Measurements from ENCODE around the gene EMC7. TPM values are rescaled to one million over a fixed set of nuclear protein-coding genes. Genes with fewer than 3 reads are reported as not detected.

Gene EMC7
- total RNA-seq, 1 experiment from 2014 or later, result 55.6 TPM

DNA sequence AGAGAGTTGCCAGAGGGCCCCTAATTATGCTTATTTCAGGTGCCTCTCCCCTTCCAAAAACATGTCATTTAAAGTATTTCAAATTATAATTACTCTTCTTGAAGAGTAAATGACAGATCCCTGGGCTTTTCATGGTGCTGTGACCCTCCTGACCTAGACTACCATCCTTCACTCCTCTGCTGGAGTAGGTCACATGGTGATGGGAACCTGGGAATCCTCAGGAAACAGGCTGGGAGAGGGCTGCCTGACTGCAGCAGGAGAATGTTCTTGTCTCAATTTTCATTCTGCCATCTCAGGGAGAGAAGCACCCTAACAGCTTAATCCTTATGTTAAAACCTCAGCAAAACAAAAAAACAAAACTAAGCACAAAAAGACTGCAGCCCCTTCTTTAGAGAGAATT, 24.9 kb upstream of the EMC7 start:
- Histone ChIP-seq H3K9ac (ENCODE audit: extremely low read depth, insufficient read length, low read length) (no peak overlapping the region), H3K4ac (ENCODE audit: low read depth, low read length) (no peak overlapping the region), H2BK120ac (ENCODE audit: low read depth, low read length, poor library complexity, severe bottlenecking) (no peak overlapping the region), H3K27ac (ENCODE audit: insufficient read length, low read depth, low read length) (no peak overlapping the region), H3K27me3 (ENCODE audit: insufficient read depth, low read length) (no peaks in the 10 kb centered on the region), H4K5ac (ENCODE audit: insufficient read length, low read depth, low read length) (no peak overlapping the region), H3K4me1 (ENCODE audit: insufficient read depth, low read length) (no peaks in the 10 kb centered on the region), H3K14ac (ENCODE audit: insufficient read depth, low read length) (no peak overlapping the region), H2BK15ac (ENCODE audit: low read depth, low read length) (no peak overlapping the region), H4K91ac (ENCODE audit: insufficient read length, low read depth, low read length) (no peak overlapping the region), H3K79me1 (ENCODE audit: insufficient read depth, low read depth, low read length, poor library complexity, severe bottlenecking) (no peaks in the 10 kb centered on the region), H2BK12ac (ENCODE audit: insufficient read length, low read depth, low read length) (no peak overlapping the region), H3K23me2 (ENCODE audit: insufficient read length, low read depth, low read length, poor library complexity, severe bottlenecking) (no peaks in the 10 kb centered on the region), H2BK20ac (ENCODE audit: low read depth, low read length, poor library complexity, severe bottlenecking) (no peak overlapping the region), H3K23ac (ENCODE audit: insufficient read length, low read depth, low read length) (no peak overlapping the region), H2AFZ (ENCODE audit: low read length) (no peak overlapping the region), H3K9me3 (ENCODE audit: control insufficient read depth, low read depth, low read length) (no peaks in the 10 kb centered on the region), H3K79me2 (ENCODE audit: insufficient read depth, low read length) (no peaks in the 10 kb centered on the region), H3K56ac (ENCODE audit: insufficient read length, low read depth, low read length) (no peak overlapping the region), H4K20me1 (ENCODE audit: control insufficient read depth, insufficient read depth, insufficient read length) (no peaks in the 10 kb centered on the region), H4K8ac (replicated peaks; ENCODE audit: insufficient read length, low read depth, low read length) (no peak overlapping the region), H3K18ac (ENCODE audit: insufficient read length, low read depth, low read length) (no peak overlapping the region), H2AK5ac (ENCODE audit: insufficient read length, low read length) (no peak overlapping the region), H3K4me2 (ENCODE audit: insufficient read depth, insufficient read length, low read length) (no peak overlapping the region), H2BK5ac (ENCODE audit: insufficient read length, low read length) (no peak overlapping the region), H3T11ph (ENCODE audit: low read length) (no peak overlapping the region)
- DNase-seq, result no peak
- H3K4me1 Mint-ChIP-seq, result peaks cover 11 to 12% of the 10 kb centered on the region in 2 experiments
- H3K27ac Mint-ChIP-seq, result peak overlapping the region; percentile 21 to 83 (median 56); a peak in 1 of 7 replicates
- TF ChIP-seq, protein P1, sequence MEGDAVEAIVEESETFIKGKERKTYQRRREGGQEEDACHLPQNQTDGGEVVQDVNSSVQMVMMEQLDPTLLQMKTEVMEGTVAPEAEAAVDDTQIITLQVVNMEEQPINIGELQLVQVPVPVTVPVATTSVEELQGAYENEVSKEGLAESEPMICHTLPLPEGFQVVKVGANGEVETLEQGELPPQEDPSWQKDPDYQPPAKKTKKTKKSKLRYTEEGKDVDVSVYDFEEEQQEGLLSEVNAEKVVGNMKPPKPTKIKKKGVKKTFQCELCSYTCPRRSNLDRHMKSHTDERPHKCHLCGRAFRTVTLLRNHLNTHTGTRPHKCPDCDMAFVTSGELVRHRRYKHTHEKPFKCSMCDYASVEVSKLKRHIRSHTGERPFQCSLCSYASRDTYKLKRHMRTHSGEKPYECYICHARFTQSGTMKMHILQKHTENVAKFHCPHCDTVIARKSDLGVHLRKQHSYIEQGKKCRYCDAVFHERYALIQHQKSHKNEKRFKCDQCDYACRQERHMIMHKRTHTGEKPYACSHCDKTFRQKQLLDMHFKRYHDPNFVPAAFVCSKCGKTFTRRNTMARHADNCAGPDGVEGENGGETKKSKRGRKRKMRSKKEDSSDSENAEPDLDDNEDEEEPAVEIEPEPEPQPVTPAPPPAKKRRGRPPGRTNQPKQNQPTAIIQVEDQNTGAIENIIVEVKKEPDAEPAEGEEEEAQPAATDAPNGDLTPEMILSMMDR (conservative IDR thresholded peaks at IDR 0.05), result no peak
- H3K27me3 Mint-ChIP-seq (ENCODE audit: low read depth), result peaks cover 4% of the 10 kb centered on the region
- no peaks in the 10 kb centered on the region; a peak in 1 of 5 replicates for H3K9me3 Mint-ChIP-seq
- H3K36me3 Mint-ChIP-seq (ENCODE audit: insufficient read depth in 1 of 3, low read depth in 3 of 3), result no peaks in the 10 kb centered on the region; a peak in 1 of 7 replicates
- no peak overlapping the region for H3K4me3 Mint-ChIP-seq

Measured in H9 (cell line).